ENCODE measurements around the gene FAM47B. TPM values are rescaled to one million over a fixed set of nuclear protein-coding genes. Genes with fewer than 3 reads are reported as not detected.

Gene FAM47B
- total RNA-seq, 2 experiments from 2014 or later, result not detected

- CTCF ChIA-PET, result no interaction called here
- Mint-ChIP-seq H3K4me3 (no peak overlapping the region), H3K27ac (no peak overlapping the region), H3K36me3 (no peaks in the 10 kb centered on the region), H3K4me1 (no peaks in the 10 kb centered on the region), H3K9me3 (ENCODE audit: low read depth) (no peaks in the 10 kb centered on the region), H3K27me3 (no peaks in the 10 kb centered on the region)
- ATAC-seq, result no peak
- no peak for DNase-seq
These were observed 29.6 kb downstream of the FAM47B start for GRCh38 chrX:34972206-34972605.

GRCh38 chrX:34978171-34978570, 35.6 kb downstream of the FAM47B start:
- CTCF ChIA-PET, result no interaction called here
- ATAC-seq, result no peak
- H3K9me3 Mint-ChIP-seq (ENCODE audit: low read depth), result no peaks in the 10 kb centered on the region
- no peak overlapping the region for H3K4me3 Mint-ChIP-seq
- no peak overlapping the region for H3K27ac Mint-ChIP-seq
- no peaks in the 10 kb centered on the region for H3K4me1 Mint-ChIP-seq
- DNase-seq, result no peak
- no peaks in the 10 kb centered on the region for H3K36me3 Mint-ChIP-seq
- no peaks in the 10 kb centered on the region for H3K27me3 Mint-ChIP-seq

GRCh38 chrX:34987646-34988045, 45.0 kb downstream of the FAM47B start:
- ATAC-seq (no peak), DNase-seq (no peak)
- Mint-ChIP-seq H3K4me3 (no peak overlapping the region), H3K4me1 (no peaks in the 10 kb centered on the region), H3K36me3 (no peaks in the 10 kb centered on the region), H3K27ac (no peak overlapping the region), H3K9me3 (ENCODE audit: low read depth) (no peaks in the 10 kb centered on the region), H3K27me3 (no peaks in the 10 kb centered on the region)
- CTCF ChIA-PET, result no interaction called here

Measured in activated CD8-positive, alpha-beta memory T cell treated with anti-CD3 and anti-CD28 coated beads, Interleukin-2, amount 10 ng/mL, durations not matched to agents 7 days and 5 days (primary cell).